Measurements from ENCODE around the gene AGPAT4.

- no peak for TF ChIP-seq POLR2A (IDR thresholded peaks at IDR 0.05; ENCODE audit: borderline replicate concordance, extremely low read depth, insufficient read depth, insufficient read length)
- TF ChIP-seq CTCF (IDR thresholded peaks at IDR 0.05 in 2 of 3, conservative IDR thresholded peaks at IDR 0.05 in 1 of 3; ENCODE audit: borderline replicate concordance in 1 of 3, insufficient read depth in 1 of 3, low read depth in 2 of 3, low read length in 2 of 3): no peak
Observed at GRCh38 chr6:161141173-161141572, 132.7 kb downstream of the AGPAT4 start.

Measured in HCT116 (cell line).